RWPE1 (cell line): Measurements from ENCODE around the gene KIAA1549.

Experiments used
- CTCF ChIA-PET: fragments of 350-600 bp; sonication (Branson Sonifier 250); formaldehyde crosslinking; extraction: SDS; loops from one replicate; lab custom pipeline; 2021; lab: Yijun Ruan, JAX
- POLR2A ChIA-PET: fragments of 400-600 bp; formaldehyde crosslinking; extraction: SDS; loops from one replicate; lab custom pipeline; 2020; ENCODE audit warnings: antibody characterized with exemption; ENCODE audit not compliant: low non-redundant PET; lab: Yijun Ruan, JAX
- DNase-seq: peaks from one replicate; pipeline ENCODE4 v3.0.0; 2012; ENCODE audit warnings: low spot score
- H3K27ac ChIP-seq: fragments of 450-650 bp; 2 replicates; pipeline ENCODE4 v1.5.1; 2017
- CTCF ChIP-seq: fragments of 450-650 bp; conservative IDR thresholded peaks from 2 replicates; pipeline ENCODE4 v1.5.1; 2017; ENCODE audit warnings: low read depth, mild to moderate bottlenecking

The KIAA1549 gene

GRCh38 chr7:138864667-138865066 is 116.5 kb downstream of the KIAA1549 start:
- CTCF ChIA-PET, result no interaction called here
- no peak for TF ChIP-seq CTCF
- POLR2A ChIA-PET, result no interaction called here
- peak; percentile 71 for DNase-seq
- peak overlapping the region; percentile 84 for H3K27ac ChIP-seq

GRCh38 chr7:138863931-138864330 is 117.3 kb downstream of the KIAA1549 start:
- POLR2A ChIA-PET, result no interaction called here
- TF ChIP-seq CTCF, result no peak
- no peak for DNase-seq
- CTCF ChIA-PET, result no interaction called here
- H3K27ac ChIP-seq, result peak overlapping the region; percentile 84

- DNase-seq, result no peak
- no peak for TF ChIP-seq CTCF
- ChIA-PET POLR2A (no interaction called here), CTCF (no interaction called here)
- H3K27ac ChIP-seq, result no peak overlapping the region
Measured at GRCh38 chr7:138861051-138861450, 120.1 kb downstream of the KIAA1549 start.

- DNase-seq, result no peak
- ChIA-PET CTCF (no interaction called here), POLR2A (no interaction called here)
- H3K27ac ChIP-seq, result no peak overlapping the region
- TF ChIP-seq CTCF, result no peak
Measured at GRCh38 chr7:138857728-138858127, 123.5 kb downstream of the KIAA1549 start.

GRCh38 chr7:138854115-138854645 is 127.0 kb downstream of the KIAA1549 start:
- ChIA-PET CTCF (interaction anchor here (0.6 kb wide), 1 partner anchor 102 kb away, joined by 3 read pairs; no protein-coding TSS in a partner anchor), POLR2A (no interaction called here)
- no peak for TF ChIP-seq CTCF
- DNase-seq, result peak; percentile 4
- no peak overlapping the region for H3K27ac ChIP-seq

GRCh38 chr7:138853448-138853847 is 127.7 kb downstream of the KIAA1549 start:
- ChIA-PET POLR2A (no interaction called here), CTCF (interaction anchor here (0.6 kb wide), 1 partner anchor 102 kb away, joined by 3 read pairs; no protein-coding TSS in a partner anchor)
- TF ChIP-seq CTCF, result no peak
- DNase-seq, result no peak
- H3K27ac ChIP-seq, result no peak overlapping the region
